ENCODE data around the gene ULK2.
"Not testable (repeated sequence)": the region's sequence is repeated elsewhere in the genome, so short reads cannot be mapped to it uniquely, and the experiment has no call there.

DNA sequence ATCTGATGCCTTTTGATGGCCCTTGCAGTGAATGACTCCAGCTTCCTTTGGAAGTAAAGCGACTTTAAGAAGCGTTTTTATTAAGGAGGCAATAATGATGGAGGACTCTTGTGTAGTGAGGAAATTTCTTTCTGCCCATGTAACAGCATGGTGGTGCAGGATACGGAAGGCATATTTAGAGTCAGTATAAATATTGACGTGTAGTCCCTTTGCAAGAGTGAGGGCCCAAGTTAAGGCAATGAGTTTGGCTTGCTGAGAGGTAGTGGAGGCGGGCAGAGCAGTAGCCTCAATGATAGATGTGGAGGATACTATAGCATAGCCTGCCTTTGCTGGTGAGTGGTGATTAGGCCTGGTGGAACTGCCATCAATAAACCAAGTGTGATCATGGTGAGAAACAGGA lies 22.3 kb upstream of the ULK2 start:
- TF ChIP-seq, protein P1, sequence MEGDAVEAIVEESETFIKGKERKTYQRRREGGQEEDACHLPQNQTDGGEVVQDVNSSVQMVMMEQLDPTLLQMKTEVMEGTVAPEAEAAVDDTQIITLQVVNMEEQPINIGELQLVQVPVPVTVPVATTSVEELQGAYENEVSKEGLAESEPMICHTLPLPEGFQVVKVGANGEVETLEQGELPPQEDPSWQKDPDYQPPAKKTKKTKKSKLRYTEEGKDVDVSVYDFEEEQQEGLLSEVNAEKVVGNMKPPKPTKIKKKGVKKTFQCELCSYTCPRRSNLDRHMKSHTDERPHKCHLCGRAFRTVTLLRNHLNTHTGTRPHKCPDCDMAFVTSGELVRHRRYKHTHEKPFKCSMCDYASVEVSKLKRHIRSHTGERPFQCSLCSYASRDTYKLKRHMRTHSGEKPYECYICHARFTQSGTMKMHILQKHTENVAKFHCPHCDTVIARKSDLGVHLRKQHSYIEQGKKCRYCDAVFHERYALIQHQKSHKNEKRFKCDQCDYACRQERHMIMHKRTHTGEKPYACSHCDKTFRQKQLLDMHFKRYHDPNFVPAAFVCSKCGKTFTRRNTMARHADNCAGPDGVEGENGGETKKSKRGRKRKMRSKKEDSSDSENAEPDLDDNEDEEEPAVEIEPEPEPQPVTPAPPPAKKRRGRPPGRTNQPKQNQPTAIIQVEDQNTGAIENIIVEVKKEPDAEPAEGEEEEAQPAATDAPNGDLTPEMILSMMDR (IDR thresholded peaks at IDR 0.05), result not testable (repeated sequence)
- TF ChIP-seq TP53 (CRISPR knock-in tag; IDR thresholded peaks at IDR 0.05); NR2C2 (CRISPR knock-in tag; IDR thresholded peaks at IDR 0.05); ZBTB21 (CRISPR knock-in tag; IDR thresholded peaks at IDR 0.05; ENCODE audit: borderline replicate concordance): not testable (repeated sequence)
- TF ChIP-seq, protein P2, sequence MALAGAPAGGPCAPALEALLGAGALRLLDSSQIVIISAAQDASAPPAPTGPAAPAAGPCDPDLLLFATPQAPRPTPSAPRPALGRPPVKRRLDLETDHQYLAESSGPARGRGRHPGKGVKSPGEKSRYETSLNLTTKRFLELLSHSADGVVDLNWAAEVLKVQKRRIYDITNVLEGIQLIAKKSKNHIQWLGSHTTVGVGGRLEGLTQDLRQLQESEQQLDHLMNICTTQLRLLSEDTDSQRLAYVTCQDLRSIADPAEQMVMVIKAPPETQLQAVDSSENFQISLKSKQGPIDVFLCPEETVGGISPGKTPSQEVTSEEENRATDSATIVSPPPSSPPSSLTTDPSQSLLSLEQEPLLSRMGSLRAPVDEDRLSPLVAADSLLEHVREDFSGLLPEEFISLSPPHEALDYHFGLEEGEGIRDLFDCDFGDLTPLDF (CRISPR knock-in tag; IDR thresholded peaks at IDR 0.05), result not testable (repeated sequence)
- TF ChIP-seq, protein P3, sequence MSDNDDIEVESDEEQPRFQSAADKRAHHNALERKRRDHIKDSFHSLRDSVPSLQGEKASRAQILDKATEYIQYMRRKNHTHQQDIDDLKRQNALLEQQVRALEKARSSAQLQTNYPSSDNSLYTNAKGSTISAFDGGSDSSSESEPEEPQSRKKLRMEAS (CRISPR knock-in tag; IDR thresholded peaks at IDR 0.05), result not testable (repeated sequence)
